Measurements from ENCODE around the gene TMEM143.

Gene TMEM143

GRCh38 chr19:48403606-48404005 is 39.9 kb upstream of the TMEM143 start:
- Histone ChIP-seq H3K9ac (ENCODE audit: low read depth, low read length) (no peak overlapping the region), H3K27ac (ENCODE audit: low read length) (no peak overlapping the region), H3K79me2 (ENCODE audit: insufficient read depth, low read length) (no peaks in the 10 kb centered on the region), H4K20me1 (ENCODE audit: insufficient read depth, low read length) (no peaks in the 10 kb centered on the region), H3K36me3 (ENCODE audit: insufficient read depth, low read length) (no peaks in the 10 kb centered on the region), H3K9me3 (ENCODE audit: insufficient read depth, low read length, severe bottlenecking) (no peaks in the 10 kb centered on the region), H3K4me3 (ENCODE audit: low read depth in 1 of 2, low read length in 2 of 2) (no peak overlapping the region), H3K27me3 (ENCODE audit: insufficient read depth, low read length, poor library complexity) (no peaks in the 10 kb centered on the region), H3K4me1 (ENCODE audit: insufficient read depth, low read length) (no peaks in the 10 kb centered on the region), H2AFZ (ENCODE audit: low read depth, low read length) (peak overlapping the region; percentile 52), H3K4me2 (ENCODE audit: insufficient read depth, low read length) (no peak overlapping the region)
- peak; percentile 89 for ATAC-seq (ENCODE audit: insufficient read depth, low read depth)
- TF ChIP-seq CTCF (IDR thresholded peaks at IDR 0.05; ENCODE audit: borderline replicate concordance, extremely low read depth, low read length, poor library complexity, severe bottlenecking) (no peak), EZH2 (IDR thresholded peaks at IDR 0.05; ENCODE audit: borderline replicate concordance, low read depth, low read length, severe bottlenecking) (no peak)
- peak; percentile 56 for DNase-seq

GRCh38 chr19:48401287-48401686 is 37.5 kb upstream of the TMEM143 start:
- TF ChIP-seq EZH2 (IDR thresholded peaks at IDR 0.05; ENCODE audit: borderline replicate concordance, low read depth, low read length, severe bottlenecking) (no peak), CTCF (IDR thresholded peaks at IDR 0.05; ENCODE audit: borderline replicate concordance, extremely low read depth, low read length, poor library complexity, severe bottlenecking) (no peak)
- no peaks in the 10 kb centered on the region for H3K36me3 ChIP-seq (ENCODE audit: insufficient read depth, low read length)
- H3K27me3 ChIP-seq (ENCODE audit: insufficient read depth, low read length, poor library complexity), result peaks cover 12% of the 10 kb centered on the region
- H3K79me2 ChIP-seq (ENCODE audit: insufficient read depth, low read length), result no peaks in the 10 kb centered on the region
- ATAC-seq (ENCODE audit: insufficient read depth, low read depth) (no peak), DNase-seq (no peak)
- no peak overlapping the region for H3K27ac ChIP-seq (ENCODE audit: low read length)
- H2AFZ ChIP-seq (ENCODE audit: low read depth, low read length), result no peak overlapping the region
- H3K4me1 ChIP-seq (ENCODE audit: insufficient read depth, low read length), result no peaks in the 10 kb centered on the region
- H3K9ac ChIP-seq (ENCODE audit: low read depth, low read length), result no peak overlapping the region
- H3K9me3 ChIP-seq (ENCODE audit: insufficient read depth, low read length, severe bottlenecking), result no peaks in the 10 kb centered on the region
- no peak overlapping the region for H3K4me3 ChIP-seq (ENCODE audit: low read depth in 1 of 2, low read length in 2 of 2)
- no peak overlapping the region for H3K4me2 ChIP-seq (ENCODE audit: insufficient read depth, low read length)
- H4K20me1 ChIP-seq (ENCODE audit: insufficient read depth, low read length), result no peaks in the 10 kb centered on the region

- no peaks in the 10 kb centered on the region for H3K4me1 ChIP-seq (ENCODE audit: insufficient read depth, low read length)
- ATAC-seq (ENCODE audit: insufficient read depth, low read depth) (peak; percentile 34; the same call in 1 of the 3 replicates), DNase-seq (no peak)
- no peak overlapping the region for H3K9ac ChIP-seq (ENCODE audit: low read depth, low read length)
- no peaks in the 10 kb centered on the region for H3K9me3 ChIP-seq (ENCODE audit: insufficient read depth, low read length, severe bottlenecking)
- H2AFZ ChIP-seq (ENCODE audit: low read depth, low read length), result no peak overlapping the region
- no peak overlapping the region for H3K27ac ChIP-seq (ENCODE audit: low read length)
- no peaks in the 10 kb centered on the region for H4K20me1 ChIP-seq (ENCODE audit: insufficient read depth, low read length)
- H3K79me2 ChIP-seq (ENCODE audit: insufficient read depth, low read length), result no peaks in the 10 kb centered on the region
- TF ChIP-seq EZH2 (IDR thresholded peaks at IDR 0.05; ENCODE audit: borderline replicate concordance, low read depth, low read length, severe bottlenecking), result no peak
- no peak for TF ChIP-seq CTCF (IDR thresholded peaks at IDR 0.05; ENCODE audit: borderline replicate concordance, extremely low read depth, low read length, poor library complexity, severe bottlenecking)
- no peak overlapping the region for H3K4me2 ChIP-seq (ENCODE audit: insufficient read depth, low read length)
- H3K4me3 ChIP-seq (ENCODE audit: low read depth in 1 of 2, low read length in 2 of 2), result no peak overlapping the region
- peaks cover 23% of the 10 kb centered on the region for H3K27me3 ChIP-seq (ENCODE audit: insufficient read depth, low read length, poor library complexity)
- H3K36me3 ChIP-seq (ENCODE audit: insufficient read depth, low read length), result no peaks in the 10 kb centered on the region
Observed at GRCh38 chr19:48400018-48400742, 36.4 kb upstream of the TMEM143 start.

All from DND-41 (cell line).